ENCODE measurements around the gene BRD3. TPM values are rescaled to one million over a fixed set of nuclear protein-coding genes. Genes with fewer than 3 reads are reported as not detected.
"Not testable (repeated sequence)": the region's sequence is repeated elsewhere in the genome, so short reads cannot be mapped to it uniquely, and the experiment has no call there.

The BRD3 gene
- total RNA-seq, 1 donor from 2014 or later, result 39.6 TPM

DNA sequence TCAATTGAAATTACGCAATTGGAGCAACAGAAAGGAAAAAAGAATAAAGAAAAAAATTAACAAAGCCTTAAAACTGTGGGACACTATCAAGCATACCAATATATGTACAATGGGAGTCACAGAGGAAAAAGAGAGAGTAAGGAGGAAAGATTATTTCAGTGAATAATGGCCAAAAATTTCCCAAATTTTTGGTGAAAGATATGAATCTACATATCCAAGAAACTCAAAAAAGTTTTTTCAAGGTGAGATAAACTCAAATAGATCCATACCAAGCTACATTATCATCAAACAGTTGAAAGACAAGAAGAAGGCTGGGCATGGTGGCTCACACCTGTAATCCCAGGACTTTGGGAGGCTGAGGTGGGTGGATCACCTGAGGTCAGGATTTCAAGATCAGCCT lies 8.8 kb upstream of the BRD3 start:
- TF ChIP-seq EZH2 (IDR thresholded peaks at IDR 0.05; ENCODE audit: insufficient read depth, low read length), result no peak
- TF ChIP-seq, protein P1, sequence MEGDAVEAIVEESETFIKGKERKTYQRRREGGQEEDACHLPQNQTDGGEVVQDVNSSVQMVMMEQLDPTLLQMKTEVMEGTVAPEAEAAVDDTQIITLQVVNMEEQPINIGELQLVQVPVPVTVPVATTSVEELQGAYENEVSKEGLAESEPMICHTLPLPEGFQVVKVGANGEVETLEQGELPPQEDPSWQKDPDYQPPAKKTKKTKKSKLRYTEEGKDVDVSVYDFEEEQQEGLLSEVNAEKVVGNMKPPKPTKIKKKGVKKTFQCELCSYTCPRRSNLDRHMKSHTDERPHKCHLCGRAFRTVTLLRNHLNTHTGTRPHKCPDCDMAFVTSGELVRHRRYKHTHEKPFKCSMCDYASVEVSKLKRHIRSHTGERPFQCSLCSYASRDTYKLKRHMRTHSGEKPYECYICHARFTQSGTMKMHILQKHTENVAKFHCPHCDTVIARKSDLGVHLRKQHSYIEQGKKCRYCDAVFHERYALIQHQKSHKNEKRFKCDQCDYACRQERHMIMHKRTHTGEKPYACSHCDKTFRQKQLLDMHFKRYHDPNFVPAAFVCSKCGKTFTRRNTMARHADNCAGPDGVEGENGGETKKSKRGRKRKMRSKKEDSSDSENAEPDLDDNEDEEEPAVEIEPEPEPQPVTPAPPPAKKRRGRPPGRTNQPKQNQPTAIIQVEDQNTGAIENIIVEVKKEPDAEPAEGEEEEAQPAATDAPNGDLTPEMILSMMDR (IDR thresholded peaks at IDR 0.05; ENCODE audit: insufficient read depth, low read depth, low read length), result no peak
- no peaks in the 10 kb centered on the region for H3K79me2 ChIP-seq (ENCODE audit: insufficient read depth, low read length)
- Mint-ChIP-seq H3K4me1 (ENCODE audit: low read depth, unreplicated experiment) (no peaks in the 10 kb centered on the region), H3K27ac (ENCODE audit: unreplicated experiment) (no peak overlapping the region), H3K9me3 (ENCODE audit: unreplicated experiment) (peaks cover 19% of the 10 kb centered on the region), H3K27me3 (ENCODE audit: low read depth, unreplicated experiment) (peaks cover 23% of the 10 kb centered on the region), H3K36me3 (ENCODE audit: low read depth, unreplicated experiment) (peaks cover 3% of the 10 kb centered on the region), H3K4me3 (ENCODE audit: unreplicated experiment) (no peak overlapping the region)
- H3K27ac ChIP-seq (ENCODE audit: low read depth, low read length), result no peak overlapping the region
- H3K4me3 ChIP-seq (ENCODE audit: insufficient read depth, low read depth, low read length), result no peak overlapping the region
- H3K4me2 ChIP-seq (ENCODE audit: low read length), result no peak overlapping the region
- no peak overlapping the region for H2AFZ ChIP-seq (ENCODE audit: low read depth, low read length)
- DNase-seq (ENCODE audit: low read depth) (no peak), FAIRE-seq (no peak)
- H3K27me3 ChIP-seq (ENCODE audit: insufficient read depth, low read length), result peaks cover 3% of the 10 kb centered on the region
- no peaks in the 10 kb centered on the region for H4K20me1 ChIP-seq (ENCODE audit: insufficient read depth, low read length)
- H3K9ac ChIP-seq (ENCODE audit: low read length), result no peak overlapping the region
- H3K9me3 ChIP-seq (ENCODE audit: insufficient read depth, low read depth, low read length), result no peaks in the 10 kb centered on the region
- H3K4me1 ChIP-seq (ENCODE audit: insufficient read depth, low read length), result no peaks in the 10 kb centered on the region
- no peaks in the 10 kb centered on the region for H3K36me3 ChIP-seq (ENCODE audit: insufficient read depth, low read length)

DNA sequence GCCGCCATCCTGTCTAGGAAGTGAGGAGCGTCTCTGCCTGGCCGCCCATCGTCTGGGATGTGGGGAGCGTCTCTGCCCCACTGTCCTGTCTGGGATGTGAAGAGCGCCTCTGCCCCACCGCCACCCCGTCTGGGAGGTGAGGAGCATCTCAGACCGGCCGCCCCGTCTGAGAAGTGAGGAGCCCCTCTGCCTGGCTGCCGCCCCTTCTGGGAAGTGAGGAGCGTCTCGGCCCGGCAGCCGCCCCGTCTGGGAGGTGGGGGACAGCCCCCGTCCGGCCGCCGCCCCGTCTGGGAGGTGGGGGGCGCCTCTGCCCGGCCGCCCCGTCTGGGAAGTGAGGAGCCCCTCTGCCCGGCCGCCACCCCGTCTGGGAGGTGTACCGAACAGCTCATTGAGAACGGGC lies 7.9 kb upstream of the BRD3 start:
- not testable (repeated sequence) for H3K4me1 Mint-ChIP-seq (ENCODE audit: low read depth, unreplicated experiment); H3K4me3 ChIP-seq (ENCODE audit: insufficient read depth, low read depth, low read length); H2AFZ ChIP-seq (ENCODE audit: low read depth, low read length); FAIRE-seq; H3K27ac ChIP-seq (ENCODE audit: low read depth, low read length); H3K4me3 Mint-ChIP-seq (ENCODE audit: unreplicated experiment); H3K79me2 ChIP-seq (ENCODE audit: insufficient read depth, low read length); H3K36me3 ChIP-seq (ENCODE audit: insufficient read depth, low read length); H3K27ac Mint-ChIP-seq (ENCODE audit: unreplicated experiment); H3K27me3 ChIP-seq (ENCODE audit: insufficient read depth, low read length); H3K4me1 ChIP-seq (ENCODE audit: insufficient read depth, low read length); H3K4me2 ChIP-seq (ENCODE audit: low read length); H3K36me3 Mint-ChIP-seq (ENCODE audit: low read depth, unreplicated experiment); H3K9me3 ChIP-seq (ENCODE audit: insufficient read depth, low read depth, low read length); H4K20me1 ChIP-seq (ENCODE audit: insufficient read depth, low read length); H3K9ac ChIP-seq (ENCODE audit: low read length); DNase-seq (ENCODE audit: low read depth)
- peaks cover 22% of the 10 kb centered on the region for H3K27me3 Mint-ChIP-seq (ENCODE audit: low read depth, unreplicated experiment)
- H3K9me3 Mint-ChIP-seq (ENCODE audit: unreplicated experiment), result peaks cover 19% of the 10 kb centered on the region

DNA sequence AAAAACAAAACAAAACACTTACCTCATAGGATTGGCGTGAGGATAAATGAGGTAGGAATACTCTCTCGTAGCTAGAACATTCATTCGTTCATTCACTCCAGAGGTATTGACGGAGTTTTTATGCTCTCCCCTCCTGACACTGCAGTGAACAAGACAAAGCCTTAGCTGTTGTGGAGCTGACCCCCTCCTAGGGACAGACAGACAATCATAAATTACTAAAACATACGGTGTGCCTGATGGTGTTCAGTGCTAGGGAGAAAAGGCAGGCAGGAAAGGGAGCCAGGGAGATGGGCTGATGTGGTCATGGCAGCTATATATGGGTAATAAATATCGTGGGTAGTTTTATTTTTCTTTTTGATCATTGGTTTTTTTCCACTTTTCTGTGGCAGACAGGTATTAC lies 5.7 kb upstream of the BRD3 start:
- no peaks in the 10 kb centered on the region for H4K20me1 ChIP-seq (ENCODE audit: insufficient read depth, low read length)
- Mint-ChIP-seq H3K4me3 (ENCODE audit: unreplicated experiment) (no peak overlapping the region), H3K27ac (ENCODE audit: unreplicated experiment) (no peak overlapping the region), H3K9me3 (ENCODE audit: unreplicated experiment) (peaks cover 19% of the 10 kb centered on the region), H3K36me3 (ENCODE audit: low read depth, unreplicated experiment) (peaks cover 3% of the 10 kb centered on the region), H3K4me1 (ENCODE audit: low read depth, unreplicated experiment) (no peaks in the 10 kb centered on the region), H3K27me3 (ENCODE audit: low read depth, unreplicated experiment) (peaks cover 31% of the 10 kb centered on the region)
- FAIRE-seq (no peak), DNase-seq (ENCODE audit: low read depth) (no peak)
- H3K9ac ChIP-seq (ENCODE audit: low read length), result no peak overlapping the region
- peaks cover 19% of the 10 kb centered on the region for H3K27me3 ChIP-seq (ENCODE audit: insufficient read depth, low read length)
- no peaks in the 10 kb centered on the region for H3K79me2 ChIP-seq (ENCODE audit: insufficient read depth, low read length)
- TF ChIP-seq EZH2 (IDR thresholded peaks at IDR 0.05; ENCODE audit: insufficient read depth, low read length), result no peak
- TF ChIP-seq, protein P1 (IDR thresholded peaks at IDR 0.05; ENCODE audit: insufficient read depth, low read depth, low read length), result no peak
- H3K9me3 ChIP-seq (ENCODE audit: insufficient read depth, low read depth, low read length), result no peaks in the 10 kb centered on the region
- H3K4me2 ChIP-seq (ENCODE audit: low read length), result no peak overlapping the region
- H3K27ac ChIP-seq (ENCODE audit: low read depth, low read length), result no peak overlapping the region
- H3K36me3 ChIP-seq (ENCODE audit: insufficient read depth, low read length), result no peaks in the 10 kb centered on the region
- H2AFZ ChIP-seq (ENCODE audit: low read depth, low read length), result no peak overlapping the region
- H3K4me1 ChIP-seq (ENCODE audit: insufficient read depth, low read length), result no peaks in the 10 kb centered on the region
- H3K4me3 ChIP-seq (ENCODE audit: insufficient read depth, low read depth, low read length), result no peak overlapping the region

DNA sequence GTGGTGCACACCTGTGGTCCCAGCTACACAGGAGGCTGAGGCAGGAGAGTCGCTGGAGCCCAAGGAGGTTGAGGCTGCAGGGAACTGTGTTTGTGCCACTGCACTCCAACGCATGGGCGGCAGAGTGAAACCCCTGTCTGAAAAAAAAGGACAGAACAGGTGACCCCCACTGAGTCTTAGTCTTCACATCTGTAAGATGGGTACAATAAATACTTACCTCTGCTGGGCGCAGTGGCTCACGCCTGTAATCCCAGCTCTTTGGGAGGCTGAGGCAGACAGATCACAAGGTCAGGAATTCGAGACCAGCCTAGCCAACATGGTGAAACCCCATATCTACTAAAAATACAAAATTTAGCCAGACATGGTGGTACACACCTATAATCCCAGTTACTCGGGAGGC lies 4.9 kb upstream of the BRD3 start:
- not testable (repeated sequence) for DNase-seq (ENCODE audit: low read depth); H3K27ac Mint-ChIP-seq (ENCODE audit: unreplicated experiment); H3K79me2 ChIP-seq (ENCODE audit: insufficient read depth, low read length); H2AFZ ChIP-seq (ENCODE audit: low read depth, low read length); H3K4me3 ChIP-seq (ENCODE audit: insufficient read depth, low read depth, low read length); H3K4me3 Mint-ChIP-seq (ENCODE audit: unreplicated experiment); H3K4me1 ChIP-seq (ENCODE audit: insufficient read depth, low read length); H3K9me3 ChIP-seq (ENCODE audit: insufficient read depth, low read depth, low read length); H3K4me2 ChIP-seq (ENCODE audit: low read length); H3K36me3 Mint-ChIP-seq (ENCODE audit: low read depth, unreplicated experiment); H3K9ac ChIP-seq (ENCODE audit: low read length); H4K20me1 ChIP-seq (ENCODE audit: insufficient read depth, low read length); H3K4me1 Mint-ChIP-seq (ENCODE audit: low read depth, unreplicated experiment); FAIRE-seq; H3K36me3 ChIP-seq (ENCODE audit: insufficient read depth, low read length); H3K27ac ChIP-seq (ENCODE audit: low read depth, low read length)
- H3K27me3 ChIP-seq (ENCODE audit: insufficient read depth, low read length), result peaks cover 19% of the 10 kb centered on the region
- H3K9me3 Mint-ChIP-seq (ENCODE audit: unreplicated experiment), result peaks cover 19% of the 10 kb centered on the region
- H3K27me3 Mint-ChIP-seq (ENCODE audit: low read depth, unreplicated experiment), result peaks cover 31% of the 10 kb centered on the region

Measured in astrocyte (in vitro differentiated cells and primary cell).